Heart left ventricle (tissue), 16 donors: ENCODE data around the gene GARIN1A. TPM values are rescaled to one million over a fixed set of nuclear protein-coding genes. Genes with fewer than 3 reads are reported as not detected.
"Not testable (repeated sequence)": the region's sequence is repeated elsewhere in the genome, so short reads cannot be mapped to it uniquely, and the experiment has no call there.

Experiments used
- ATAC-seq, 4 donors: fragments of 200-7000 bp; cut with Tn5 transposase; one replicate each; pipeline ENCODE4 v1.9.1; 2020 to 2022; ENCODE audit warnings: moderate library complexity in 4 of 4, mild to moderate bottlenecking in 3 of 4, moderate number of reproducible peaks in 1 of 4
- DNase-seq, 5 donors: peaks; one replicate each; pipeline ENCODE4 v3.0.0-alpha.2; 2020
- H3K27ac ChIP-seq, 12 donors: fragments of 200-600 bp; sonication (generic) in 4 of 12; one replicate each; pipeline versions ENCODE4 v1.5.0 to v1.8.0; 2016 to 2022; ENCODE audit warnings: mild to moderate bottlenecking in 2 of 12
- H3K27me3 ChIP-seq, 9 donors: fragments of 200-600 bp; sonication (generic) in 2 of 9; one replicate each; pipeline versions ENCODE4 v1.5.1 to v1.8.0; 2016 to 2022; ENCODE audit warnings: mild to moderate bottlenecking in 3 of 9
- H3K36me3 ChIP-seq, 9 donors: fragments of 200-600 bp; sonication (generic) in 2 of 9; one replicate each; pipeline versions ENCODE4 v1.5.0 to v1.8.0; 2018 to 2022; ENCODE audit warnings: mild to moderate bottlenecking in 2 of 9
- H3K4me1 ChIP-seq, 12 donors: fragments of 200-600 bp; sonication (generic) in 4 of 12; one replicate each; pipeline versions ENCODE4 v1.5.0 to v1.8.0; 2016 to 2022; ENCODE audit warnings: mild to moderate bottlenecking in 3 of 12
- H3K4me3 ChIP-seq, 12 donors: fragments of 200-600 bp; sonication (generic) in 4 of 12; one replicate each; pipeline versions ENCODE4 v1.5.0 to v1.8.0; 2017 to 2022; ENCODE audit warnings: mild to moderate bottlenecking in 9 of 12, moderate library complexity in 4 of 12
- H3K9me3 ChIP-seq, 12 donors: fragments of 200-600 bp; sonication (generic) in 4 of 12; one replicate each; pipeline versions ENCODE4 v1.5.0 to v1.8.0; 2016 to 2022; ENCODE audit warnings: mild to moderate bottlenecking in 1 of 12
- CTCF ChIP-seq, 12 donors: fragments of 200-600 bp; sonication (generic) in 4 of 12; IDR thresholded peaks; one replicate each; pipeline versions ENCODE4 v1.5.0 to v1.8.0; 2018 to 2022; ENCODE audit warnings: antibody characterized with exemption in 12 of 12, mild to moderate bottlenecking in 5 of 12
- POLR2A ChIP-seq, 2 donors: fragments of 450-650 bp; IDR thresholded peaks; one replicate each; pipeline ENCODE4 v1.6.1; 2017; ENCODE audit warnings: antibody characterized with exemption in 2 of 2, mild to moderate bottlenecking in 2 of 2, moderate library complexity in 2 of 2
- WGBS, 4 donors: extraction: QIAGEN DNeasy Blood & Tissue Kit in 2 of 4; methylation state at CpG; one replicate each; pipeline versions ENCODE4 v1.1.5 to v1.1.7; 2013 to 2018; 5-methylcytosine and 5-hydroxymethylcytosine counted together
- intact Hi-C, 10 donors: fragments of 100-400 bp; cut with DNase I; formaldehyde crosslinking; loops; one replicate each; pipeline versions ENCODE4 v1.11.1 to v1.14.2; 2022
- polyA plus RNA-seq, 2 donors: library from polyadenylated mRNA; stranded (reverse); fragments of 200-250 nt; gene quantifications; one replicate each; pipeline ENCODE4 v1.2.3, GENCODE V29; 2013
- total RNA-seq, 9 donors: library from RNA; depleted of rRNA in 2 of 9; stranded (reverse); fragments of >200 nt in 2 of 9; fragmentation: NEBNext Ultra II Directional in 3 of 9; extraction: Animal tissue kit (Norgen Biotek cat#: 25700) in 3 of 9; gene quantifications; one replicate each; pipeline versions ENCODE4 v1.1.0 to v1.2.4, GENCODE V29; 2016 to 2023
- donor health status: ischemic (EF 13 %, LVEDD 7.1; RV severe dilation, severe dysfunction).
- donor health status: healthy with polysubstance abuse.
- donor health status: DM: no; HTN: yes; CAD: no.
- donor health status: DM: no; HTN: no; CAD: no.
- donor health status: ischemic (EF 25% LVEDD 6.9; RV normal size, moderate dysfunction).
- donor health status: ischemic (EF 25% LVEDD 5.7; RV mildly dilated, moderate dysfunction).
- donor health status: healthy.
- donor health status: DM: yes; HTN: yes; CAD: no.
- donor health status: ischemic (EF 35%, LVEDD 5.7; RV mildly dilated, moderate dysfunction).
- donor health status: nonischemic (EF 11% LVEDD 7.7; RV severe dilation, severe dysfunction).
- donor health status: DM: yes; HTN: yes; CAD: no.
- donor health status: PGD.
- donor health status: ischemic (EF 29% LVEDD 5.4; RV normal size, mild dysfunction).
- donor health status: nonischemic (EF 23%, LVEDD 6.1; RV moderate dilation, normal function).

The GARIN1A gene
- total and polyA plus RNA-seq, 11 donors, result 0.31 to 4.6 (median 2.1) TPM

GRCh38 chr7:128676665-128677064 is 4.6 kb downstream of the GARIN1A start:
- H3K9me3 ChIP-seq, result no peaks in the 10 kb centered on the region
- WGBS, 4 donors, result 84 to 90% (median 89%) methylated on average over 4 of the region's 4 CpGs
- H3K27ac ChIP-seq, result no peak overlapping the region
- peaks cover 0 to 8% (median 0%) of the 10 kb centered on the region in 12 donors for H3K4me1 ChIP-seq
- intact Hi-C loops, result loop anchor here in 1 of 10 donors (10.0 kb wide), 1 partner anchor 198 kb away; no protein-coding TSS in a partner anchor
- TF ChIP-seq POLR2A (IDR thresholded peaks at IDR 0.05) (no peak), CTCF (IDR thresholded peaks at IDR 0.05) (no peak)
- DNase-seq (no peak), ATAC-seq (no peak)
- H3K36me3 ChIP-seq, result peaks cover 0 to 12% (median 0%) of the 10 kb centered on the region in 9 donors
- H3K27me3 ChIP-seq, result no peaks in the 10 kb centered on the region
- H3K4me3 ChIP-seq, result no peak overlapping the region

- Histone ChIP-seq H3K27me3 (no peaks in the 10 kb centered on the region), H3K9me3 (no peaks in the 10 kb centered on the region), H3K4me1 (no peaks in the 10 kb centered on the region), H3K4me3 (no peak overlapping the region), H3K36me3 (peaks cover 0 to 23% (median 14%) of the 10 kb centered on the region in 9 donors), H3K27ac (no peak overlapping the region)
- intact Hi-C loops, result loop anchor here in 1 of 10 donors (10.0 kb wide), 1 partner anchor 195 kb away; no protein-coding TSS in a partner anchor
- TF ChIP-seq POLR2A (IDR thresholded peaks at IDR 0.05) (no peak), CTCF (IDR thresholded peaks at IDR 0.05) (no peak)
- DNase-seq, result no peak
- ATAC-seq, result no peak
- 87 to 91% (median 91%) methylated on average over 6 of the region's 6 CpGs for WGBS, 4 donors
Measured at GRCh38 chr7:128679920-128680319, 7.8 kb downstream of the GARIN1A start.

GRCh38 chr7:128681794-128682537 is 9.9 kb downstream of the GARIN1A start:
- Histone ChIP-seq H3K27ac (no peak overlapping the region), H3K4me1 (no peaks in the 10 kb centered on the region), H3K27me3 (no peaks in the 10 kb centered on the region), H3K4me3 (no peak overlapping the region), H3K36me3 (peaks cover 0 to 32% (median 15%) of the 10 kb centered on the region in 9 donors), H3K9me3 (no peaks in the 10 kb centered on the region)
- ATAC-seq (no peak), DNase-seq (no peak)
- intact Hi-C loops, result no loop called here
- no peak for TF ChIP-seq CTCF (IDR thresholded peaks at IDR 0.05)
- no peak for TF ChIP-seq POLR2A (IDR thresholded peaks at IDR 0.05)
- WGBS, 4 donors, result 78 to 90% (median 87%) methylated on average over 3 of the region's 3 CpGs

DNA sequence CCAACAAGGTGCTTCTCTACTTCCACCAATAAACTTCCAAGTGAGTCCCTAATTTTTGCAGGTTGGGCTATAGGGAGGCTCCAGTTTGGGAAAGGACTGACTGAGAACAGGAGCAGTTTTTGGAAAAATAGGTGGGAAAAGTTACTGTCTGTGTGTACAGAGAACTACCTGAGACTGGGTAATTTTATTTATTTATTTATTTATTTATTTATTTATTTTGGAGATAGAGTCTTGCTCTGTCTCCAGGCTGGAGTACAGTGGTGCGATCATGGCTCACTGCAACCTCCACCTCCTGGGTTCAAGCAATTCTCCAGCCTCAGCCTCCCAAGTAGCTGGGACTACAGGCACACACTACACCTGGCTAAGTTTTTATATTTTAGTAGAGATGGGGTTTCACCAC is 11.2 kb downstream of the GARIN1A start:
- DNase-seq, H3K27ac ChIP-seq, intact Hi-C loops, H3K9me3 ChIP-seq, H3K4me3 ChIP-seq, H3K4me1 ChIP-seq, ATAC-seq, H3K27me3 ChIP-seq: not testable (repeated sequence)
- 92 to 98% (median 93%) methylated on average over 1 of the region's 1 CpG for WGBS, 4 donors
- H3K36me3 ChIP-seq, result peaks cover 0 to 32% (median 15%) of the 10 kb centered on the region in 9 donors

GRCh38 chr7:128683738-128684137 is 11.6 kb downstream of the GARIN1A start:
- ATAC-seq, H3K27me3 ChIP-seq, H3K4me1 ChIP-seq, H3K9me3 ChIP-seq, H3K27ac ChIP-seq, intact Hi-C loops, H3K4me3 ChIP-seq, DNase-seq: not testable (repeated sequence)
- peaks cover 0 to 32% (median 15%) of the 10 kb centered on the region in 9 donors for H3K36me3 ChIP-seq
- 79 to 85% (median 83%) methylated on average over 4 of the region's 4 CpGs for WGBS, 4 donors
